ENCODE measurements around the gene AMOTL1. TPM values are rescaled to one million over a fixed set of nuclear protein-coding genes. Genes with fewer than 3 reads are reported as not detected.
A peak's percentile ranks its signal among the peaks of the same experiment; 100 is the strongest.

The AMOTL1 gene
- total RNA-seq, 1 donor from 2014 or later, result 64.8 TPM

DNA sequence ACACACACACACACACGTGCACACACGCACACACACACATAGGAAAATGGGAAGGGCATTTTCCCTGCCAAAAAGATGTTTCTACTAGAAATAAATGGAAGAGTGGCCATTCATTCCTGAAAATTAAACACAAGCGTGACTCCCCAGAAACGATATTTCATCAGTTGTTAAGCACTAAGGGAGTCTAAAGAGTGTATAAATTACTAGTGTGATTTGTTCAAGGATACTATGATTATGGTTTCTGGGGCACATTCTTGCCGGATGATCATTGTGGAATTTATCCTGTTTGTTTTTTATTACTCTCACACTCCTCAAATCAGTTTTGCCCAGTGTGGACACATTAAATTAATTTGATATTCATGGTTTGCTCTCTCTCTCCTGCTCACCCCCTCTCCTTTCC, 16.4 kb upstream of the AMOTL1 start:
- DNase-seq (ENCODE audit: extremely low spot score, unreplicated experiment), result no peak
- TF ChIP-seq, protein P1, sequence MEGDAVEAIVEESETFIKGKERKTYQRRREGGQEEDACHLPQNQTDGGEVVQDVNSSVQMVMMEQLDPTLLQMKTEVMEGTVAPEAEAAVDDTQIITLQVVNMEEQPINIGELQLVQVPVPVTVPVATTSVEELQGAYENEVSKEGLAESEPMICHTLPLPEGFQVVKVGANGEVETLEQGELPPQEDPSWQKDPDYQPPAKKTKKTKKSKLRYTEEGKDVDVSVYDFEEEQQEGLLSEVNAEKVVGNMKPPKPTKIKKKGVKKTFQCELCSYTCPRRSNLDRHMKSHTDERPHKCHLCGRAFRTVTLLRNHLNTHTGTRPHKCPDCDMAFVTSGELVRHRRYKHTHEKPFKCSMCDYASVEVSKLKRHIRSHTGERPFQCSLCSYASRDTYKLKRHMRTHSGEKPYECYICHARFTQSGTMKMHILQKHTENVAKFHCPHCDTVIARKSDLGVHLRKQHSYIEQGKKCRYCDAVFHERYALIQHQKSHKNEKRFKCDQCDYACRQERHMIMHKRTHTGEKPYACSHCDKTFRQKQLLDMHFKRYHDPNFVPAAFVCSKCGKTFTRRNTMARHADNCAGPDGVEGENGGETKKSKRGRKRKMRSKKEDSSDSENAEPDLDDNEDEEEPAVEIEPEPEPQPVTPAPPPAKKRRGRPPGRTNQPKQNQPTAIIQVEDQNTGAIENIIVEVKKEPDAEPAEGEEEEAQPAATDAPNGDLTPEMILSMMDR (conservative IDR thresholded peaks at IDR 0.05), result no peak
- H3K9me3 Mint-ChIP-seq, result no peaks in the 10 kb centered on the region
- H3K27me3 Mint-ChIP-seq, result no peaks in the 10 kb centered on the region
- no peak overlapping the region for H3K4me3 Mint-ChIP-seq
- H3K27ac Mint-ChIP-seq, result peak overlapping the region; percentile 25
- H3K4me1 Mint-ChIP-seq (ENCODE audit: unreplicated experiment), result peaks cover 33% of the 10 kb centered on the region
- no peaks in the 10 kb centered on the region for H3K36me3 Mint-ChIP-seq

DNA sequence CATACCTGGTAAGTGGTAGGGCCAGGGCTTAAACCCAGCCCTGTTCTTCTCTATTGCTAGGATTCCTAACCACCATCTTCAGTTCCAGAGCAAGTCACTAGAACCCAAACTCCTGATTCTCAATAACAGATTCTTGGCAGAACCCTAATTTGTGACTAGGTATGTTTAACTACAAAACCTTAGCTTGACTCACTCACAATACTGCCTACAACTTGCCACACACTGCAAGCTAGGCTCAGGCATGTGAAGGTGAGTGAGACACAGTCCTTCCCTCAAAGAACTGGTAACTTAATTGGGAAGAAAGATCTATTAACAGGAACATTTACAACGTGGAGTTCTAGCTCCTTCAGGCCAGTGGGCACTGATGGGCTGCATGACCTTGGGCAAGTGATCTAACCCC, 14.5 kb upstream of the AMOTL1 start:
- Mint-ChIP-seq H3K27ac (no peak overlapping the region), H3K4me1 (ENCODE audit: unreplicated experiment) (peaks cover 43% of the 10 kb centered on the region), H3K9me3 (no peaks in the 10 kb centered on the region), H3K36me3 (no peaks in the 10 kb centered on the region), H3K4me3 (no peak overlapping the region), H3K27me3 (no peaks in the 10 kb centered on the region)
- TF ChIP-seq, protein P1 (conservative IDR thresholded peaks at IDR 0.05), result no peak
- no peak for DNase-seq (ENCODE audit: extremely low spot score, unreplicated experiment)

DNA sequence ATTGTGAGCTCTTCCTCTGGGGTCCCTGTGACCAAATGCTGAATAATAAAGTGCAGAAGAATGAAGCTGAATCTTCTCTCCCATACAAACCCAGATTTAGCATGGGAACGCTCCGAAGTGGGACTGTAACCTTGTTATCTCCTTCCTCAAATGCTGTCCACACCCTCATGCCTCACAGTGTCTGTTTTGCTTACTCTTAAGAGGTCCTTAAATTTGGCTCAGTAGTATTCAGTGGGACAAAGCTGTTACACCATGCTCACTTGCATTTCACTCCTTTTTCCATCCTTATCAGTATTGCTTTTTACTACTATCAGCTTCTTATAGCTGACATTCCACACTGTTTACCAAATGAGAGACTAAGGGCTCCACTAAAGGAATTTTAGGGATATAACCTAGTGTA, 13.8 kb upstream of the AMOTL1 start:
- TF ChIP-seq, protein P1 (conservative IDR thresholded peaks at IDR 0.05), result no peak
- no peak for DNase-seq (ENCODE audit: extremely low spot score, unreplicated experiment)
- Mint-ChIP-seq H3K4me1 (ENCODE audit: unreplicated experiment) (peaks cover 50% of the 10 kb centered on the region), H3K27ac (no peak overlapping the region), H3K27me3 (no peaks in the 10 kb centered on the region), H3K9me3 (no peaks in the 10 kb centered on the region), H3K36me3 (no peaks in the 10 kb centered on the region), H3K4me3 (no peak overlapping the region)

- H3K27me3 Mint-ChIP-seq, result no peaks in the 10 kb centered on the region
- TF ChIP-seq, protein P1 (conservative IDR thresholded peaks at IDR 0.05), result no peak
- DNase-seq (ENCODE audit: extremely low spot score, unreplicated experiment), result no peak
- H3K4me3 Mint-ChIP-seq, result no peak overlapping the region
- H3K27ac Mint-ChIP-seq, result no peak overlapping the region
- H3K4me1 Mint-ChIP-seq (ENCODE audit: unreplicated experiment), result peaks cover 54% of the 10 kb centered on the region
- H3K36me3 Mint-ChIP-seq, result no peaks in the 10 kb centered on the region
- H3K9me3 Mint-ChIP-seq, result no peaks in the 10 kb centered on the region
These were observed 13.3 kb upstream of the AMOTL1 start for GRCh38 chr11:94754819-94755218.

- no peak for DNase-seq (ENCODE audit: extremely low spot score, unreplicated experiment)
- Mint-ChIP-seq H3K27me3 (peaks cover 2% of the 10 kb centered on the region), H3K27ac (no peak overlapping the region), H3K4me1 (ENCODE audit: unreplicated experiment) (peaks cover 53% of the 10 kb centered on the region), H3K4me3 (no peak overlapping the region), H3K9me3 (no peaks in the 10 kb centered on the region), H3K36me3 (no peaks in the 10 kb centered on the region)
- TF ChIP-seq, protein P1 (conservative IDR thresholded peaks at IDR 0.05), result no peak
These were observed 12.7 kb upstream of the AMOTL1 start for GRCh38 chr11:94755494-94755893.

Measured in type B pancreatic cell (in vitro differentiated cells).